Neural progenitor cell (in vitro differentiated cells): Measurements from ENCODE around the gene AHSA1. TPM values are rescaled to one million over a fixed set of nuclear protein-coding genes. Genes with fewer than 3 reads are reported as not detected.
A peak's percentile ranks its signal among the peaks of the same experiment; 100 is the strongest.
"Not testable (repeated sequence)": the region's sequence is repeated elsewhere in the genome, so short reads cannot be mapped to it uniquely, and the experiment has no call there.

Experiments used
- DNase-seq: peaks from one replicate; pipeline ENCODE4 v3.0.0-alpha.2; 2016; ENCODE audit warnings: low spot score
- H2AFZ ChIP-seq: fragments of 200-600 bp; sonication (generic); replicated peaks from 2 replicates; pipeline ENCODE4 v1.6.1; 2016; ENCODE audit warnings: antibody characterized with exemption
- H3F3A ChIP-seq: fragments of 200-600 bp; sonication (generic); 2 replicates; pipeline ENCODE4 v1.6.1; 2016; ENCODE audit warnings: antibody characterized with exemption, low read depth
- H3K27ac ChIP-seq: fragments of 200-600 bp; sonication (generic); 2 replicates; pipeline ENCODE4 v1.5.1; 2016; ENCODE audit warnings: mild to moderate bottlenecking
- H3K27me3 ChIP-seq: fragments of 200-600 bp; sonication (generic); 2 replicates; pipeline ENCODE4 v1.6.1; 2016; ENCODE audit warnings: mild to moderate bottlenecking, moderate library complexity
- H3K36me3 ChIP-seq: fragments of 200-600 bp; sonication (generic); 2 replicates; pipeline ENCODE4 v1.5.1; 2016
- H3K4me1 ChIP-seq: fragments of 200-600 bp; sonication (generic); 2 replicates; pipeline ENCODE4 v1.6.1; 2016; ENCODE audit warnings: mixed run types
- H3K4me2 ChIP-seq: fragments of 200-600 bp; sonication (generic); 2 replicates; pipeline ENCODE4 v1.6.1; 2016
- H3K4me3 ChIP-seq: fragments of 200-600 bp; sonication (generic); 2 replicates; pipeline ENCODE4 v1.5.1; 2016
- H3K79me2 ChIP-seq: fragments of 200-600 bp; sonication (generic); 2 replicates; pipeline ENCODE4 v1.6.1; 2016; ENCODE audit warnings: low read depth
- H3K9ac ChIP-seq: fragments of 200-600 bp; sonication (generic); 2 replicates; pipeline ENCODE4 v1.6.1; 2016
- H3K9me3 ChIP-seq: fragments of 200-600 bp; sonication (generic); 2 replicates; pipeline ENCODE4 v1.5.1; 2016; ENCODE audit warnings: low read depth
- H4K20me1 ChIP-seq: fragments of 200-600 bp; sonication (generic); 2 replicates; pipeline ENCODE4 v1.6.1; 2016; ENCODE audit warnings: low read depth
- H3K27ac Mint-ChIP-seq: 3 replicates; pipeline ENCODE4 v1.8.0; 2021; ENCODE audit warnings: mixed read lengths
- H3K27me3 Mint-ChIP-seq: 2 replicates; pipeline ENCODE4 v1.8.0; 2022; ENCODE audit warnings: low read depth, mild to moderate bottlenecking, inconsistent platforms, moderate library complexity, mixed read lengths; ENCODE audit not compliant: insufficient read depth
- H3K36me3 Mint-ChIP-seq: 3 replicates; pipeline ENCODE4 v1.8.0; 2021; ENCODE audit warnings: mixed read lengths
- H3K4me1 Mint-ChIP-seq: 3 replicates; pipeline ENCODE4 v1.8.0; 2021; ENCODE audit warnings: mixed read lengths
- H3K4me3 Mint-ChIP-seq: 3 replicates; pipeline ENCODE4 v1.8.0; 2021; ENCODE audit warnings: mild to moderate bottlenecking, moderate library complexity, mixed read lengths
- H3K9me3 Mint-ChIP-seq: 3 replicates; pipeline ENCODE4 v1.8.0; 2020; ENCODE audit warnings: mixed read lengths
- EZH2 ChIP-seq: fragments of 200-600 bp; sonication (generic); IDR thresholded peaks from 2 replicates; pipeline ENCODE4 v1.6.1; 2017; ENCODE audit warnings: antibody characterized with exemption, mild to moderate bottlenecking, moderate library complexity
- EZH2phosphoT487 ChIP-seq: fragments of 200-600 bp; sonication (generic); IDR thresholded peaks from 2 replicates; pipeline ENCODE4 v1.6.1; 2017; ENCODE audit warnings: antibody characterized with exemption
- total RNA-seq: library from RNA; depleted of rRNA; stranded (reverse); fragments of >200 nt; gene quantifications from 2 replicates; pipeline ENCODE4 v1.2.3, GENCODE V29; 2015; ENCODE audit warnings: low replicate concordance
- TF ChIP-seq, protein P1 (sequence below): fragments of 200-600 bp; sonication (generic); IDR thresholded peaks from 2 replicates; pipeline ENCODE4 v1.5.1; 2017; ENCODE audit warnings: antibody characterized with exemption, mild to moderate bottlenecking

The AHSA1 gene
- 102 and 185 TPM in 2 replicates for total RNA-seq

DNA sequence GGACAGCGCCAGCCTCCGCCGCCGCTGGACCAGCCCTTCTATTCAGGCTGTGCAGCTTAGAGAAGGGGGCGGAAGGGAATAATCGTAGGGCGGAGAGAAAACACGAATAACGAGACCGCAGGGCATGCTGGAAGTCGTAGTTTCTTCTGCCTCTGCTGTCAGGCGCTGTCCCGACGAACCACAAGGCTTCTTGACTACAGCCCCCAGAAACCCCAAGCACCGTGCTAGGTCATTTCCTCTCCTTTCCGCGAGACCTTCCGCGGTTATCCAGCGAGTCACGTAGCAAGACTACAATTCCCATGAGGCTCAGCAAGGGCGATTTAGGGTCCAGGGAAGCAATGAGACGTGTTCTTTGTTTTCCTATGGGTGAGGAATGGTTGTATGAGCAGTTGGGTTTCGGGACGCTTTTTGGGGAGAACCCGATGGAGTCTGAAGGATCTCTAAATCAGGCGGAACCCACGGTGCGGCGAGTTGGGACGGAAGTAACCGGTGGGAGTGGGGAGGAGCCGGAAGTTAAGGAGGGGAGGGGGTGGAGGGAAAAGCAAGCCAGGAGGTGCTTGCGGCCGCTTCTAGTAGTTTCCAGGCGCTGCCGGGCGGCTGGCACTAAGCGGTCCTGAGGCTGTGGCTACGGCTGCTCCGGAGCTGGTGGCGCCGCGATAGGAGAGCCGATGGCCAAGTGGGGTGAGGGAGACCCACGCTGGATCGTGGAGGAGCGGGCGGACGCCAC, at the start of gene AHSA1, which contains the start of gene VIPAS39:
TSS of gene AHSA1 (plus strand) at position 572 of the 727 bp plus-strand sequence. CDS start at position 669, 97 bp downstream.
TSS of gene VIPAS39 (minus strand) at position 80 of the 727 bp plus-strand sequence. CDS start 3,499 bp downstream, outside the sequence.
- peaks cover 9% of the 10 kb centered on the region for H3K4me1 ChIP-seq
- H4K20me1 ChIP-seq = peaks cover 21% of the 10 kb centered on the region
- Mint-ChIP-seq H3K4me1 (peaks cover 26% of the 10 kb centered on the region), H3K36me3 (peaks cover 28% of the 10 kb centered on the region), H3K27me3 (peaks cover 3% of the 10 kb centered on the region), H3K4me3 (peak within 1 kb of the TSS; percentile 100), H3K9me3 (no peaks in the 10 kb centered on the region), H3K27ac (peak within 1 kb of the TSS; percentile 100)
- no peaks in the 10 kb centered on the region for H3K9me3 ChIP-seq
- H3F3A ChIP-seq = peaks cover 16% of the 10 kb centered on the region
- H3K79me2 ChIP-seq = peaks cover 59% of the 10 kb centered on the region
- peak within 1 kb of the TSS; percentile 89 for H3K4me2 ChIP-seq
- H3K9ac ChIP-seq = peak within 1 kb of the TSS; percentile 90
- peak within 1 kb of the TSS; percentile 100 for H2AFZ ChIP-seq
- peak; percentile 99 for DNase-seq
- peak within 1 kb of the TSS; percentile 83 for H3K27ac ChIP-seq
- peaks cover 7% of the 10 kb centered on the region for H3K36me3 ChIP-seq
- H3K27me3 ChIP-seq = no peaks in the 10 kb centered on the region
- TF ChIP-seq, protein P1, sequence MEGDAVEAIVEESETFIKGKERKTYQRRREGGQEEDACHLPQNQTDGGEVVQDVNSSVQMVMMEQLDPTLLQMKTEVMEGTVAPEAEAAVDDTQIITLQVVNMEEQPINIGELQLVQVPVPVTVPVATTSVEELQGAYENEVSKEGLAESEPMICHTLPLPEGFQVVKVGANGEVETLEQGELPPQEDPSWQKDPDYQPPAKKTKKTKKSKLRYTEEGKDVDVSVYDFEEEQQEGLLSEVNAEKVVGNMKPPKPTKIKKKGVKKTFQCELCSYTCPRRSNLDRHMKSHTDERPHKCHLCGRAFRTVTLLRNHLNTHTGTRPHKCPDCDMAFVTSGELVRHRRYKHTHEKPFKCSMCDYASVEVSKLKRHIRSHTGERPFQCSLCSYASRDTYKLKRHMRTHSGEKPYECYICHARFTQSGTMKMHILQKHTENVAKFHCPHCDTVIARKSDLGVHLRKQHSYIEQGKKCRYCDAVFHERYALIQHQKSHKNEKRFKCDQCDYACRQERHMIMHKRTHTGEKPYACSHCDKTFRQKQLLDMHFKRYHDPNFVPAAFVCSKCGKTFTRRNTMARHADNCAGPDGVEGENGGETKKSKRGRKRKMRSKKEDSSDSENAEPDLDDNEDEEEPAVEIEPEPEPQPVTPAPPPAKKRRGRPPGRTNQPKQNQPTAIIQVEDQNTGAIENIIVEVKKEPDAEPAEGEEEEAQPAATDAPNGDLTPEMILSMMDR = no peak
- TF ChIP-seq EZH2phosphoT487 = no peak
- TF ChIP-seq EZH2 = no peak
- peak within 1 kb of the TSS; percentile 83 for H3K4me3 ChIP-seq

DNA sequence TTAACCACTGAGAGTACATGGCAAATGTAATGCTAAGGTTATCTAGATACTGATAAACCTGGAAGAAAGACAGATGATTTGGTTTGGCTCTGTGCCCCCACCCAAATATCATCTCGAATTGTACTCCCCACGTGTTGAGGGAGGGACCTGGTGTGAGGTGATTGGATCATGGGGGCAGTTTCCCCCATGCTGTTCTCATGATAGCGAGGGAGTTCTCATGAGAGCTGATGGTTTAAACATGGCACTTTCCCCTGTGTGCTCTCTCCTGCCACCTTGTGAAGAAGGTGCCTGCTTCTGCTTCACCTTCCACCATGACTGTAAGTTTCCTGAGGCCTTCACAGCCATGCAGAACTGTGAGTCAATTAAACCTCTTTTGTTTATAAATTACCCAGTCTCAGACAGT, 48.8 kb upstream of the AHSA1 start:
- no peak overlapping the region for H3K4me2 ChIP-seq
- H3K27me3 Mint-ChIP-seq = peaks cover 4% of the 10 kb centered on the region
- no peaks in the 10 kb centered on the region for H3K36me3 ChIP-seq
- no peak overlapping the region for H3K4me3 ChIP-seq
- no peaks in the 10 kb centered on the region for H3K4me1 Mint-ChIP-seq
- H3K27ac ChIP-seq = no peak overlapping the region
- H3K9me3 ChIP-seq = no peaks in the 10 kb centered on the region
- no peak overlapping the region for H3K27ac Mint-ChIP-seq
- H4K20me1 ChIP-seq = no peaks in the 10 kb centered on the region
- H3K27me3 ChIP-seq = no peaks in the 10 kb centered on the region
- H3K4me3 Mint-ChIP-seq = no peak overlapping the region
- no peaks in the 10 kb centered on the region for H3F3A ChIP-seq
- no peaks in the 10 kb centered on the region for H3K4me1 ChIP-seq
- no peaks in the 10 kb centered on the region for H3K9me3 Mint-ChIP-seq
- no peaks in the 10 kb centered on the region for H3K79me2 ChIP-seq
- TF ChIP-seq EZH2 (no peak), EZH2phosphoT487 (no peak)
- TF ChIP-seq, protein P1 = peak; percentile 45
- H3K9ac ChIP-seq = no peak overlapping the region
- no peaks in the 10 kb centered on the region for H3K36me3 Mint-ChIP-seq
- no peak overlapping the region for H2AFZ ChIP-seq
- DNase-seq = peak; percentile 17

DNA sequence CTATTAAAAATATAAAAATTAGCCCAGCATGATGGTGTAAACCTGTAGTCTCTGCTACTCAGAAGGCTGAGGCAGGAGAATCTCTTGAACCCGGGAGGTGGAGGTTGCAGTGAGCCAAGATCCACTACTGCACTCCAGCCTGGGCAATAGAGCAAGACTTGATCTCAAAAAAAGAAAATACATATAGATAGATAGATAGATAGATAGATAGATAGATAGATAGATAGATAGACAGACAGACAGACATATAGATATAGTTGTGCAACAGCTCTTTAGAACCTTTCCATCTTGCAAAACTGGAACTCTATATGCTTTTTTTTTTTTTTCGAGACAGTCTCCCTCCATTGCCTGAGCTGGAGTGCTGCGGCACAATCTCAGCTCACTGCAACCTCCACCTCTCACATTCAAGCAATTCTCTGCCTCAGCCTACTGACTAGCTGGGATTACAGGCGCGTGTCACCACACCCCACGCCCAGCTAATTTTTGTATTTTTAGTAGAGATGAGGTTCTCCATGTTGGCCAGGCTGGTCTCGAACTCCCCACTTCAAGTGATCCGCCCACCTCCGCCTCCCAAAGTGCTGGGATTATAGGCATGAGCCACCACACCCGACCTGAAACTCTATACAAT, 42.4 kb upstream of the AHSA1 start:
- H3K4me1 Mint-ChIP-seq, H3K9ac ChIP-seq, H3K27me3 Mint-ChIP-seq, H3K4me2 ChIP-seq, DNase-seq, H2AFZ ChIP-seq, H3K27me3 ChIP-seq, H3K27ac ChIP-seq, H3K9me3 ChIP-seq, H3K4me1 ChIP-seq, H3K79me2 ChIP-seq, H4K20me1 ChIP-seq, H3K4me3 Mint-ChIP-seq, H3K4me3 ChIP-seq, H3F3A ChIP-seq, H3K27ac Mint-ChIP-seq, H3K36me3 ChIP-seq: not testable (repeated sequence)
- Mint-ChIP-seq H3K9me3 (peaks cover 13% of the 10 kb centered on the region), H3K36me3 (peaks cover 10% of the 10 kb centered on the region)

DNA sequence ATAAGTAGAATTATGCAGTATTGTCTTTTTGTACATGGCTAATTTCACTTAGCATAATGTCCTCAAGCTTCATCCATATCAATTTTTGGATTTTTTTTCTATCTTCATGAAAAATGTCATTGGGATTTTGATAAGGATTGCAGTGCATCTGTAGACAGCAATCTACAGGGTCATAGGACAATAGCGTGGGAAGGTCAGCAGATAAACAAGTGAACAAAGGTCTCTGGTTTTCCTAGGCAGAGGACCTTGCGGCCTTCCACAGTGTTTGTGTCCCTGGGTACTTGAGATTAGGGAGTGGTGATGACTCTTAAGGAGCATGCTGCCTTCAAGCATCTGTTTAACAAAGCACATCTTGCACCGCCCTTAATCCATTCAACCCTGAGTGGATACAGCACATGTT, 41.8 kb upstream of the AHSA1 start:
- not testable (repeated sequence) for H3K9me3 ChIP-seq, H3K27ac Mint-ChIP-seq, H3K27me3 Mint-ChIP-seq, H4K20me1 ChIP-seq, H3K4me2 ChIP-seq, H3K9ac ChIP-seq, H3K4me3 Mint-ChIP-seq, H3F3A ChIP-seq, H3K27me3 ChIP-seq, H3K4me3 ChIP-seq, H2AFZ ChIP-seq, DNase-seq, H3K36me3 ChIP-seq, H3K4me1 ChIP-seq, H3K4me1 Mint-ChIP-seq, H3K79me2 ChIP-seq, H3K27ac ChIP-seq
- H3K9me3 Mint-ChIP-seq = peaks cover 13% of the 10 kb centered on the region
- peaks cover 10% of the 10 kb centered on the region for H3K36me3 Mint-ChIP-seq
